DOHH2 (cell line): ENCODE data around the gene ZNRF2.

Experiments
- CTCF ChIP-seq: fragments of 200-600 bp; sonication (generic); IDR thresholded peaks from one replicate; pipeline ENCODE4 v1.5.1; 2014; ENCODE audit warnings: antibody characterized with exemption, mild to moderate bottlenecking, low read depth, low read length; ENCODE audit not compliant: poor library complexity, severe bottlenecking
- EZH2phosphoT487 ChIP-seq: fragments of 200-600 bp; sonication (generic); IDR thresholded peaks from 2 replicates; pipeline ENCODE4 v1.6.1; 2017; ENCODE audit warnings: borderline replicate concordance, mild to moderate bottlenecking, antibody characterized with exemption, low read length, moderate library complexity, mixed read lengths

- TF ChIP-seq CTCF: no peak
- TF ChIP-seq EZH2phosphoT487: no peak
Measured at GRCh38 chr7:30255064-30255769, 29.2 kb upstream of the ZNRF2 start.
